ENCODE results near the gene ZNF581. TPM values are rescaled to one million over a fixed set of nuclear protein-coding genes. Genes with fewer than 3 reads are reported as not detected.

ZNF581 gene
- total RNA-seq, 1 donor from 2014 or later, result 30.0 TPM

DNA sequence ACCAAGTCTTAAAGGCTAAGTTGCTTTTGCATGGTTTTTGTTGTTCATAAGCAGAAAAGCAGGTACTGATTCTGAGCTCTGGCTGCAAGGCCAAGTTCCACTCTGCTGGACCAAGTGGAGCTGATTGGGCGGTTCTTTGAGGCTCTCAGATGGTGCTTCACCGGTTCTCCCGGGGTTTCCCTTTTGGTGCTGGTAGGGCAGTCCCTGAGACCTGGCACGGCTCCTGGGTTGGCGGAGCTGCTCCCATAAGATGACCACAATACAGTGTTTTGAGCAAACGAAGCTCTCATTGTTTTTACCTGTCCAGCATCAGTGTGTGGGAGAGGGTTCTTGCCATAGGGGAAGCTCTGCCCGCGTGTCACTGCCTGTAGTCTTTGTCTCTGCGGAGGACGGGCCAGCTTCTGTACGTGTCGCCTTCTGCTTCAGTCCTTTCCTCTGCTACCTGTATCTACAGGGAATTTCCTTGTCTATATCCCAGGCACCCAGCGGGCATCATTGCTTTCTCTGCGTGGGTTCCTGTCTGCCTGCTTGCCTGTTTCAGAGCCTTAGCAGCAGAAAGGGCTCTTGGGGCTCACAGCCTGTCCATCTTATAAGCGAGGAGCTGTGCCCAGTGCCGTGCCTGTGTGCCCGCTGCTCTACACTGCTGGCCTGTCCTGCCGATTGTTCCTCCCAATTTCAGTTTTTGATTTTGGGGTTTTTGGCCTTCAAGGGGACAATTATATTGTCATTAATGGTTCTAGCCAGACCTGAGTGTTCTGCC is 13.7 kb downstream of the ZNF581 start:
- peaks cover 68% of the 10 kb centered on the region for H4K20me1 ChIP-seq (ENCODE audit: insufficient read depth, low read length)
- peaks cover 74% of the 10 kb centered on the region for H3K79me2 ChIP-seq (ENCODE audit: insufficient read depth, low read length)
- Mint-ChIP-seq H3K27ac (ENCODE audit: unreplicated experiment) (peak overlapping the region; percentile 8), H3K4me3 (ENCODE audit: unreplicated experiment) (peak overlapping the region; percentile 96), H3K9me3 (ENCODE audit: unreplicated experiment) (no peaks in the 10 kb centered on the region), H3K4me1 (ENCODE audit: low read depth, unreplicated experiment) (peaks cover 26% of the 10 kb centered on the region), H3K27me3 (ENCODE audit: low read depth, unreplicated experiment) (no peaks in the 10 kb centered on the region), H3K36me3 (ENCODE audit: low read depth, unreplicated experiment) (peaks cover 6% of the 10 kb centered on the region)
- peak overlapping the region; percentile 94 for H3K4me3 ChIP-seq (ENCODE audit: insufficient read depth, low read depth, low read length)
- H3K9me3 ChIP-seq (ENCODE audit: insufficient read depth, low read depth, low read length), result no peaks in the 10 kb centered on the region
- peak overlapping the region; percentile 99 for H3K9ac ChIP-seq (ENCODE audit: low read length)
- DNase-seq (ENCODE audit: low read depth) (no peak), FAIRE-seq (no peak)
- H3K36me3 ChIP-seq (ENCODE audit: insufficient read depth, low read length), result no peaks in the 10 kb centered on the region
- peak overlapping the region; percentile 97 for H3K4me2 ChIP-seq (ENCODE audit: low read length)
- TF ChIP-seq, protein P1, sequence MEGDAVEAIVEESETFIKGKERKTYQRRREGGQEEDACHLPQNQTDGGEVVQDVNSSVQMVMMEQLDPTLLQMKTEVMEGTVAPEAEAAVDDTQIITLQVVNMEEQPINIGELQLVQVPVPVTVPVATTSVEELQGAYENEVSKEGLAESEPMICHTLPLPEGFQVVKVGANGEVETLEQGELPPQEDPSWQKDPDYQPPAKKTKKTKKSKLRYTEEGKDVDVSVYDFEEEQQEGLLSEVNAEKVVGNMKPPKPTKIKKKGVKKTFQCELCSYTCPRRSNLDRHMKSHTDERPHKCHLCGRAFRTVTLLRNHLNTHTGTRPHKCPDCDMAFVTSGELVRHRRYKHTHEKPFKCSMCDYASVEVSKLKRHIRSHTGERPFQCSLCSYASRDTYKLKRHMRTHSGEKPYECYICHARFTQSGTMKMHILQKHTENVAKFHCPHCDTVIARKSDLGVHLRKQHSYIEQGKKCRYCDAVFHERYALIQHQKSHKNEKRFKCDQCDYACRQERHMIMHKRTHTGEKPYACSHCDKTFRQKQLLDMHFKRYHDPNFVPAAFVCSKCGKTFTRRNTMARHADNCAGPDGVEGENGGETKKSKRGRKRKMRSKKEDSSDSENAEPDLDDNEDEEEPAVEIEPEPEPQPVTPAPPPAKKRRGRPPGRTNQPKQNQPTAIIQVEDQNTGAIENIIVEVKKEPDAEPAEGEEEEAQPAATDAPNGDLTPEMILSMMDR (IDR thresholded peaks at IDR 0.05; ENCODE audit: insufficient read depth, low read depth, low read length), result no peak
- peaks cover 26% of the 10 kb centered on the region for H3K4me1 ChIP-seq (ENCODE audit: insufficient read depth, low read length)
- no peak overlapping the region for H3K27ac ChIP-seq (ENCODE audit: low read depth, low read length)
- H3K27me3 ChIP-seq (ENCODE audit: insufficient read depth, low read length), result no peaks in the 10 kb centered on the region
- H2AFZ ChIP-seq (ENCODE audit: low read depth, low read length), result no peak overlapping the region

GRCh38 chr19:55658846-55659459 is 15.5 kb downstream of the ZNF581 start:
- H3K4me2 ChIP-seq (ENCODE audit: low read length), result peak overlapping the region; percentile 97
- H3K4me1 Mint-ChIP-seq (ENCODE audit: low read depth, unreplicated experiment), result peaks cover 28% of the 10 kb centered on the region
- H3K79me2 ChIP-seq (ENCODE audit: insufficient read depth, low read length), result peaks cover 90% of the 10 kb centered on the region
- peaks cover 86% of the 10 kb centered on the region for H4K20me1 ChIP-seq (ENCODE audit: insufficient read depth, low read length)
- peaks cover 26% of the 10 kb centered on the region for H3K4me1 ChIP-seq (ENCODE audit: insufficient read depth, low read length)
- peaks cover 14% of the 10 kb centered on the region for H3K36me3 Mint-ChIP-seq (ENCODE audit: low read depth, unreplicated experiment)
- H3K27me3 ChIP-seq (ENCODE audit: insufficient read depth, low read length), result no peaks in the 10 kb centered on the region
- no peak overlapping the region for H3K9ac ChIP-seq (ENCODE audit: low read length)
- DNase-seq (ENCODE audit: low read depth), result no peak
- peak overlapping the region; percentile 74 for H3K4me3 Mint-ChIP-seq (ENCODE audit: unreplicated experiment)
- H3K27ac Mint-ChIP-seq (ENCODE audit: unreplicated experiment), result peak overlapping the region; percentile 20
- no peaks in the 10 kb centered on the region for H3K27me3 Mint-ChIP-seq (ENCODE audit: low read depth, unreplicated experiment)
- H2AFZ ChIP-seq (ENCODE audit: low read depth, low read length), result no peak overlapping the region
- H3K36me3 ChIP-seq (ENCODE audit: insufficient read depth, low read length), result peaks cover 16% of the 10 kb centered on the region
- H3K27ac ChIP-seq (ENCODE audit: low read depth, low read length), result no peak overlapping the region
- no peak for FAIRE-seq
- TF ChIP-seq EZH2 (IDR thresholded peaks at IDR 0.05; ENCODE audit: insufficient read depth, low read length), result no peak
- TF ChIP-seq, protein P1 (IDR thresholded peaks at IDR 0.05; ENCODE audit: insufficient read depth, low read depth, low read length), result no peak
- H3K9me3 ChIP-seq (ENCODE audit: insufficient read depth, low read depth, low read length), result no peaks in the 10 kb centered on the region
- H3K9me3 Mint-ChIP-seq (ENCODE audit: unreplicated experiment), result no peaks in the 10 kb centered on the region
- H3K4me3 ChIP-seq (ENCODE audit: insufficient read depth, low read depth, low read length), result no peak overlapping the region

- Histone ChIP-seq H3K36me3 (ENCODE audit: insufficient read depth, low read length) (peaks cover 21% of the 10 kb centered on the region), H3K4me1 (ENCODE audit: insufficient read depth, low read length) (peaks cover 26% of the 10 kb centered on the region), H4K20me1 (ENCODE audit: insufficient read depth, low read length) (peaks cover 94% of the 10 kb centered on the region), H2AFZ (ENCODE audit: low read depth, low read length) (no peak overlapping the region), H3K9ac (ENCODE audit: low read length) (no peak overlapping the region), H3K27ac (ENCODE audit: low read depth, low read length) (no peak overlapping the region), H3K4me3 (ENCODE audit: insufficient read depth, low read depth, low read length) (no peak overlapping the region), H3K79me2 (ENCODE audit: insufficient read depth, low read length) (peaks cover 99% of the 10 kb centered on the region), H3K4me2 (ENCODE audit: low read length) (no peak overlapping the region), H3K9me3 (ENCODE audit: insufficient read depth, low read depth, low read length) (no peaks in the 10 kb centered on the region), H3K27me3 (ENCODE audit: insufficient read depth, low read length) (no peaks in the 10 kb centered on the region)
- DNase-seq (ENCODE audit: low read depth), result no peak
- Mint-ChIP-seq H3K9me3 (ENCODE audit: unreplicated experiment) (no peaks in the 10 kb centered on the region), H3K27me3 (ENCODE audit: low read depth, unreplicated experiment) (no peaks in the 10 kb centered on the region), H3K4me1 (ENCODE audit: low read depth, unreplicated experiment) (peaks cover 28% of the 10 kb centered on the region), H3K36me3 (ENCODE audit: low read depth, unreplicated experiment) (peaks cover 17% of the 10 kb centered on the region), H3K27ac (ENCODE audit: unreplicated experiment) (no peak overlapping the region), H3K4me3 (ENCODE audit: unreplicated experiment) (peak overlapping the region; percentile 45)
- TF ChIP-seq, protein P1 (IDR thresholded peaks at IDR 0.05; ENCODE audit: insufficient read depth, low read depth, low read length), result no peak
- no peak for TF ChIP-seq EZH2 (IDR thresholded peaks at IDR 0.05; ENCODE audit: insufficient read depth, low read length)
- no peak for FAIRE-seq
Observed at GRCh38 chr19:55659822-55660221, 16.4 kb downstream of the ZNF581 start.
